ENCODE data around the gene TEX14. TPM values are rescaled to one million over a fixed set of nuclear protein-coding genes. Genes with fewer than 3 reads are reported as not detected.

TEX14 gene
- total RNA-seq, 6 donors from 2014 or later: 0.10 to 1.4 (median 0.63) TPM

DNA sequence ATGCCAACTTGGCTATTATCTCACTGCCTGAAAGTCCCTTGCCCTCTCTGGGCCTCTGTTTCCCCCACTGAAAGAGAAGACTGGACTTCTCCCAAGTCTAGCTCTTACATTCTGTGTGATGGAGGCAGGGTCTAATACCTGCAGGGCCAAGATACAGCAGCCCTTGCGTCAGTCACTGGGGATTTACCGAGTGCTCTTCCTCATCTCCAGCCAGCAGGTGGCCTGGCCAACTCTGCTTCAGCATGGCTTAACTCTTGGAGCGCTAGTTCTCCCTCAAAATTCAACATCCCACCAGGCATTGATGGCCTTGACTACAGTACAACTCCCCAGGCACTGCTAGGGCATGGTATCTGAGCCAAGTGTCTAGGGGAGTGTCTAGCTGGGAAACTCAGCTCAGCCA, 157.5 kb downstream of the TEX14 start:
- Histone ChIP-seq H3K27ac (peak overlapping the region in 1 of 4 donors; percentile 11), H3K4me3 (no peak overlapping the region), H3K36me3 (no peaks in the 10 kb centered on the region), H3K27me3 (no peaks in the 10 kb centered on the region), H3K9me3 (no peaks in the 10 kb centered on the region), H3K4me1 (peaks cover 12 to 30% (median 25%) of the 10 kb centered on the region in 4 donors)
- 80 to 87% methylated on average over 3 of the region's 3 CpGs for WGBS, 2 donors
- no peak for TF ChIP-seq POLR2A (IDR thresholded peaks at IDR 0.05)
- TF ChIP-seq EP300 (IDR thresholded peaks at IDR 0.05): no peak
- TF ChIP-seq CTCF (IDR thresholded peaks at IDR 0.05): no peak
- no peak for TF ChIP-seq POLR2AphosphoS5 (IDR thresholded peaks at IDR 0.05)
- ATAC-seq (ENCODE audit: low FRiP score in 2 of 2) (no peak), DNase-seq (no peak)

DNA sequence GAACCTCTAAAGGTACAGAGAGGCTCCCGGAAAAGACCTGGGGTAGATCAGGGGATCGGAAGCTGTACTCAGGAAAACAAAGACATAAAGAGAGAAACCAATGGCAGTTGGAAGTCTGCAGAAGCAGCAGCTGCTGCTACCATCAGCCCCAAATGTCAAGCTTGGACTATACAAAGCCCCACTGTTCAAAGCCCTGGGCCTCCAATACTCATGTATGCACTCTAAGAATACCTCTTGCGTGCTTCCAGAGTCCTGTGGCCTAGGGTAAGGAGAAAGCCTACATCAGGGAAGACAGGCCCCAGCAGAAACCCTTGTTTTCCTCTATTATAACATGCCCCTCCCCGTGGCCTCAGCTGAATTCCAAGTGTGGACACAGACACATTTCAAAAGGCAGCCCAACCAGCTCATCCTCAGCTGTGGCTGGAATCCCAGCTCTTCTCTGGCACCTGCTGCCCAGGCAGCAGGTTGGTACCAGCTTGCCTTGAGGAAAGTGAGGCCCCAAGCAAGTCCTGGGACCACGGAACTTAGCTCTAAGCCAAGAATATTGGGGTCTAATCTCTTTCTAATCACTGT, 158.1 kb downstream of the TEX14 start:
- Histone ChIP-seq H3K27ac (no peak overlapping the region), H3K9me3 (no peaks in the 10 kb centered on the region), H3K27me3 (no peaks in the 10 kb centered on the region), H3K4me3 (no peak overlapping the region), H3K4me1 (peaks cover 9 to 25% (median 23%) of the 10 kb centered on the region in 4 donors), H3K36me3 (no peaks in the 10 kb centered on the region)
- DNase-seq (no peak), ATAC-seq (ENCODE audit: low FRiP score in 2 of 2) (no peak)
- WGBS, 2 donors: 92 to 95% methylated on average over 4 to 5 of the region's 5 CpGs
- TF ChIP-seq CTCF (IDR thresholded peaks at IDR 0.05) (no peak), POLR2A (IDR thresholded peaks at IDR 0.05) (no peak), POLR2AphosphoS5 (IDR thresholded peaks at IDR 0.05) (no peak), EP300 (IDR thresholded peaks at IDR 0.05) (no peak)

DNA sequence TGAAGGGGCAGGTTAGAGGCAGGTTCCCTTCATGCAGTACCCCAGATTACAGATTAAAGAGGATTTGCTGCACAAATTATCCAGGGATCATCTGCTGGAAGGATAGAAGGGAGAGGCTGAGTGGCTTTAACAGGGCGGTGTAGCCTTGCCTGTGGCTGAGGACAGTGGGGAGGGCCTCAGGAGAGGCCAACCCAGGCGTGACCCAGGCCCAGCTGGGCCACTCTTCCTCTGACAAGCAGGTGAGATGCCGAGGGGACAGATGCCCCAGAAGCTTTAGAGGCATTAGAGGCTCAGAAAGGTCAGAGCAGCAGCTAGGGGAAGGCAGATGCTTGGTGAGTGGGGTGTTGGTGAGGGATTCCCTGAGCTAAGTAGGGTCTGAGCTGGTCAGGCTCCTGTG, 159.3 kb downstream of the TEX14 start:
- Histone ChIP-seq H3K9me3 (no peaks in the 10 kb centered on the region), H3K36me3 (no peaks in the 10 kb centered on the region), H3K27ac (peak overlapping the region in 1 of 4 donors; percentile 80), H3K4me3 (peak overlapping the region in 3 of 4 donors; percentile 65 to 69 (median 68)), H3K4me1 (peaks cover 14 to 33% (median 28%) of the 10 kb centered on the region in 4 donors), H3K27me3 (no peaks in the 10 kb centered on the region)
- ATAC-seq (ENCODE audit: low FRiP score in 2 of 2) (no peak), DNase-seq (no peak)
- 70 to 77% methylated on average over 3 of the region's 3 CpGs for WGBS, 2 donors
- TF ChIP-seq POLR2AphosphoS5 (IDR thresholded peaks at IDR 0.05) (no peak), POLR2A (IDR thresholded peaks at IDR 0.05) (no peak), EP300 (IDR thresholded peaks at IDR 0.05) (no peak), CTCF (IDR thresholded peaks at IDR 0.05) (no peak)

DNA sequence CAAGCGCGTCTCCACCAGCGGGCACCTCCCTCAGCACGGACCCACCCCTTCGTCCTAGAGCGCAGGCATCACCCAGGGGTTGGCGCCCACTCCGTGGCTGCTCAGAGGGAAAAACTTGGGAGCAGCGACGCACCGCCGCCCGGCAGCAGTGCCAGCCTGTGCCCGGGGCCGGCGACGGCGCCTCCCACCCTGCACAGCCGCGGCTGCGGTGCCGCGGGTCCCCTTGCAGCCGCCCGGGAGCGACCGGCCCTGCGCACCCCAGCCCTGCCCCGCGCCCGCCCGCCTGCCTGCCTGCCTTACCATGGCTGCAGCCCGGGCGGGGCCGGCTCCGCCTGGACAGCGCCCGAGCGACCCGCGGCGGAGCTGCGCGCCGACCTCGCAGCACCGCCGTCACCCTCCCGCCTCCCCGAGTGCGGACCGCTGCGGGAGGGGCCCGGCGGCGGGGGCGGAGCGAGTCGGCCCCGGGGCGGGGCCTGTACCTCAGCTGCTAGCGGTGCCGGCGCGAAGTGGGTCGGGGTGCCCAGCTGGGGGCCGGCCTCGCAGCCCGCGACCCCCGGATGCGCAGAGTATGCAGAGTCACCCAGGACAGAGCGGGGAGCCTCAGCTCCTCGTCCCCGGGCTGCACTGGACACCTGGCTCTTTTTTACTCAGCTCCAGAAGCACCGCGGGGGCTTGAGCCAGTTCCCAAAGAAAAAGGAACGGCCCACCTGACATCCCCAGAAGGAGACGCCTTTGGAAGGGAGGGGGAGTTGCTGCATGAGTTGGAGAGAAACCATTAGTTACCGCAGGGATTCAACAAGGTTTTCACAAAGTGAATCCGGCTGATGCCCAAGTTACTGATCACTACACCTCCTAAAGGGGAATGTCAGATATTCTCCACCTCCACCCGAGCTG, 159.9 kb downstream of the TEX14 start:
- DNase-seq (peak; percentile 71 to 95), ATAC-seq (ENCODE audit: low FRiP score in 2 of 2) (peak; percentile 52 to 88)
- no peaks in the 10 kb centered on the region for H3K36me3 ChIP-seq
- H3K4me1 ChIP-seq: peaks cover 20 to 39% (median 33%) of the 10 kb centered on the region in 4 donors
- WGBS, 2 donors: 7 to 8% methylated on average over 15 to 25 of the region's 82 CpGs
- H3K27ac ChIP-seq: peak overlapping the region; percentile 48 to 82 (median 76)
- no peaks in the 10 kb centered on the region for H3K9me3 ChIP-seq
- no peaks in the 10 kb centered on the region for H3K27me3 ChIP-seq
- TF ChIP-seq EP300 (IDR thresholded peaks at IDR 0.05) (no peak), CTCF (IDR thresholded peaks at IDR 0.05) (peak in 1 of 6 experiments; percentile 16), POLR2AphosphoS5 (IDR thresholded peaks at IDR 0.05) (peak in 1 of 2 donors; percentile 20), POLR2A (IDR thresholded peaks at IDR 0.05) (peak in 1 of 4 donors; percentile 38)
- H3K4me3 ChIP-seq: peak overlapping the region; percentile 57 to 69 (median 66)
